HepG2 (cell line): Measurements from ENCODE around the gene XPR1.

ENCODE experiments used
- CTCF ChIP-seq: sonication (generic); formaldehyde crosslinking; IDR thresholded peaks from 2 replicates; pipeline ENCODE4 v1.5.0; 2020; ENCODE audit warnings: mild to moderate bottlenecking, missing genetic modification reagents, moderate library complexity
- FOXK1 ChIP-seq: sonication (generic); formaldehyde crosslinking; IDR thresholded peaks from 2 replicates; pipeline ENCODE4 v1.4.0; 2020; ENCODE audit warnings: low read depth, missing genetic modification reagents, borderline replicate concordance
- HIVEP1 ChIP-seq: sonication (generic); formaldehyde crosslinking; IDR thresholded peaks from 2 replicates; pipeline ENCODE4 v1.4.0; 2020; ENCODE audit warnings: mild to moderate bottlenecking, missing genetic modification reagents
- MAFF ChIP-seq: IDR thresholded peaks from 2 replicates; pipeline ENCODE4 v1.6.1; 2011; ENCODE audit warnings: low read depth, low read length, improper control_type of control experiment
- MAX ChIP-seq: IDR thresholded peaks from 2 replicates; pipeline ENCODE4 v1.6.1; 2012; ENCODE audit warnings: inconsistent platforms
- PHF21A ChIP-seq: sonication (generic); formaldehyde crosslinking; IDR thresholded peaks from 2 replicates; pipeline ENCODE4 v1.5.0; 2020; ENCODE audit warnings: mild to moderate bottlenecking, missing genetic modification reagents
- RNF2 ChIP-seq: fragments of 450-650 bp; conservative IDR thresholded peaks from 2 replicates; pipeline ENCODE4 v1.6.1; 2016; ENCODE audit warnings: low read depth

- TF ChIP-seq CTCF (CRISPR knock-in tag) (no peak), PHF21A (CRISPR knock-in tag) (no peak), MAX (no peak), HIVEP1 (no peak), RNF2 (no peak), MAFF (no peak), FOXK1 (CRISPR knock-in tag) (no peak)
Observed at GRCh38 chr1:180745098-180745497, 113.3 kb downstream of the XPR1 start.
